GM13977 (cell line): Measurements from ENCODE around the gene SCFD2.
"Not testable (repeated sequence)": the region's sequence is repeated elsewhere in the genome, so short reads cannot be mapped to it uniquely, and the experiment has no call there.

Source experiments
- DNase-seq: peaks from one replicate; pipeline ENCODE4 v3.0.0; 2012; ENCODE audit warnings: low spot score
- CTCF ChIP-seq: IDR thresholded peaks from 2 replicates; pipeline ENCODE4 v1.5.1; 2012; ENCODE audit warnings: mild to moderate bottlenecking, control low read depth; ENCODE audit not compliant: insufficient read depth; ENCODE audit errors: extremely low read depth, missing control alignments
- in situ Hi-C: fragments of 300-500 bp; cut with MboI; formaldehyde crosslinking; loops from one replicate; pipeline ENCODE4 v1.12.0; 2022; ENCODE audit warnings: low sequenced_read_pairs, low pct_unique_long_range_greater_than_20kb, mixed read lengths, inconsistent platforms; ENCODE audit not compliant: unreplicated experiment

SCFD2 gene

GRCh38 chr4:52993771-52994170 is 372.1 kb downstream of the SCFD2 start:
- in situ Hi-C loops: loop anchor here (25.0 kb wide), 1 partner anchor 431 kb away; no protein-coding TSS in a partner anchor
- DNase-seq: no peak
- TF ChIP-seq CTCF: no peak

GRCh38 chr4:52992551-52992950 is 373.3 kb downstream of the SCFD2 start:
- not testable (repeated sequence) for DNase-seq
- in situ Hi-C loops: loop anchor here (25.0 kb wide), 1 partner anchor 430 kb away; no protein-coding TSS in a partner anchor

- no peak for DNase-seq
- in situ Hi-C loops: loop anchor here (25.0 kb wide), 1 partner anchor 429 kb away; no protein-coding TSS in a partner anchor
- no peak for TF ChIP-seq CTCF
These were observed 374.4 kb downstream of the SCFD2 start for GRCh38 chr4:52991472-52991871.

- DNase-seq: no peak
- no peak for TF ChIP-seq CTCF
- in situ Hi-C loops: loop anchor here (25.0 kb wide), 1 partner anchor 428 kb away; no protein-coding TSS in a partner anchor
These were observed 375.2 kb downstream of the SCFD2 start for GRCh38 chr4:52990706-52991105.

GRCh38 chr4:52989865-52990264 is 376.0 kb downstream of the SCFD2 start:
- in situ Hi-C loops: loop anchor here (10.0 to 25.0 kb wide), 2 partner anchors 428 to 615 kb away; no protein-coding TSS in a partner anchor
- no peak for DNase-seq
- TF ChIP-seq CTCF: no peak

- TF ChIP-seq CTCF: no peak
- in situ Hi-C loops: loop anchor here (10.0 to 25.0 kb wide), 2 partner anchors 425 to 613 kb away; no protein-coding TSS in a partner anchor
- no peak for DNase-seq
These were observed 378.3 kb downstream of the SCFD2 start for GRCh38 chr4:52987392-52988056.

GRCh38 chr4:52984462-52984881 is 381.4 kb downstream of the SCFD2 start:
- DNase-seq: no peak
- TF ChIP-seq CTCF: no peak
- in situ Hi-C loops: loop anchor here (10.0 to 25.0 kb wide), 2 partner anchors 422 to 610 kb away; no protein-coding TSS in a partner anchor
